ENCODE measurements around the gene EEF1AKMT1. TPM values are rescaled to one million over a fixed set of nuclear protein-coding genes. Genes with fewer than 3 reads are reported as not detected.

EEF1AKMT1 gene
- total RNA-seq, 2 donors from 2014 or later = 11.1 to 12.5 TPM

- Histone ChIP-seq H3K4me3 (no peak overlapping the region), H3K9me3 (no peaks in the 10 kb centered on the region), H3K36me3 (peaks cover under 1% of the 10 kb centered on the region), H3K4me1 (peaks cover 0 to 3% of the 10 kb centered on the region in 2 donors), H3K27ac (no peak overlapping the region), H3K27me3 (no peaks in the 10 kb centered on the region)
- no peak for TF ChIP-seq CTCF (IDR thresholded peaks at IDR 0.05)
- no peak for DNase-seq (ENCODE audit: low spot score)
Observed at GRCh38 chr13:20801707-20802106, 27.9 kb upstream of the EEF1AKMT1 start.

GRCh38 chr13:20799726-20800416 lies 26.1 kb upstream of the EEF1AKMT1 start:
- H3K4me3 ChIP-seq = no peak overlapping the region
- no peaks in the 10 kb centered on the region for H3K27me3 ChIP-seq
- H3K27ac ChIP-seq = no peak overlapping the region
- TF ChIP-seq CTCF (IDR thresholded peaks at IDR 0.05) = no peak
- no peak for DNase-seq (ENCODE audit: low spot score)
- no peaks in the 10 kb centered on the region for H3K9me3 ChIP-seq
- H3K36me3 ChIP-seq = peaks cover 12% of the 10 kb centered on the region
- peaks cover 0 to 3% of the 10 kb centered on the region in 2 donors for H3K4me1 ChIP-seq

GRCh38 chr13:20798027-20798426 lies 24.3 kb upstream of the EEF1AKMT1 start:
- H3K27ac ChIP-seq = no peak overlapping the region
- peaks cover 0 to 3% of the 10 kb centered on the region in 2 donors for H3K4me1 ChIP-seq
- no peak for DNase-seq (ENCODE audit: low spot score)
- no peak for TF ChIP-seq CTCF (IDR thresholded peaks at IDR 0.05)
- peaks cover 12% of the 10 kb centered on the region for H3K36me3 ChIP-seq
- H3K9me3 ChIP-seq = no peaks in the 10 kb centered on the region
- H3K27me3 ChIP-seq = no peaks in the 10 kb centered on the region
- no peak overlapping the region for H3K4me3 ChIP-seq

GRCh38 chr13:20796791-20797508 lies 23.2 kb upstream of the EEF1AKMT1 start:
- H3K27ac ChIP-seq = no peak overlapping the region
- TF ChIP-seq CTCF (IDR thresholded peaks at IDR 0.05) = no peak
- H3K27me3 ChIP-seq = no peaks in the 10 kb centered on the region
- DNase-seq (ENCODE audit: low spot score) = no peak
- H3K4me1 ChIP-seq = peaks cover 0 to 3% of the 10 kb centered on the region in 2 donors
- H3K4me3 ChIP-seq = no peak overlapping the region
- H3K36me3 ChIP-seq = peaks cover 14% of the 10 kb centered on the region
- no peaks in the 10 kb centered on the region for H3K9me3 ChIP-seq

- no peak for DNase-seq (ENCODE audit: low spot score)
- no peak overlapping the region for H3K4me3 ChIP-seq
- H3K27me3 ChIP-seq = no peaks in the 10 kb centered on the region
- no peak overlapping the region for H3K27ac ChIP-seq
- no peaks in the 10 kb centered on the region for H3K4me1 ChIP-seq
- peaks cover 34% of the 10 kb centered on the region for H3K36me3 ChIP-seq
- no peak for TF ChIP-seq CTCF (IDR thresholded peaks at IDR 0.05)
- no peaks in the 10 kb centered on the region for H3K9me3 ChIP-seq
Observed at GRCh38 chr13:20789665-20790064, 15.9 kb upstream of the EEF1AKMT1 start.
